SHP77 treated with DMSO at 0.1 percent for 48 hours (cell line): Measurements from ENCODE around the gene CCM2L.

Experiments
- DNase-seq: peaks from one replicate; lab custom pipeline; 2025; lab: John Stamatoyannopoulos, UW

Gene CCM2L

DNA sequence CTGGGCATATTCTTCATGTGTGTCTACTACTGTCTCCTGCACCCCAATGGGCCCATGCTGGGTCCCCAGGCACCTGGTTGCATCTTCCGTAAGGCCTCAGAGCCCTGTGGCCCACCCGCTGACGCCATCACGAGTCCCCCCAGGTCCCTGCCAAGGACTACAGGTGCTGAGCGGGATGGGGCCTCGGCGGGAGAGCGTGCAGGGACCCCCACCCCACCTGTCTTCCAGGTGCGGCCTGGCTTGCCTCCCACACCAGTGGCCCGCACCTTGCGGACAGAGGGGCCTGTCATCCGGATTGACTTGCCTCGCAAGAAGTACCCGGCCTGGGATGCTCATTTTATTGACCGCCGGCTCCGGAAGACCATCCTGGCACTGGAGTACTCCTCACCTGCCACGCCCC, 13.2 kb upstream of the CCM2L start:
- no peak for DNase-seq

DNA sequence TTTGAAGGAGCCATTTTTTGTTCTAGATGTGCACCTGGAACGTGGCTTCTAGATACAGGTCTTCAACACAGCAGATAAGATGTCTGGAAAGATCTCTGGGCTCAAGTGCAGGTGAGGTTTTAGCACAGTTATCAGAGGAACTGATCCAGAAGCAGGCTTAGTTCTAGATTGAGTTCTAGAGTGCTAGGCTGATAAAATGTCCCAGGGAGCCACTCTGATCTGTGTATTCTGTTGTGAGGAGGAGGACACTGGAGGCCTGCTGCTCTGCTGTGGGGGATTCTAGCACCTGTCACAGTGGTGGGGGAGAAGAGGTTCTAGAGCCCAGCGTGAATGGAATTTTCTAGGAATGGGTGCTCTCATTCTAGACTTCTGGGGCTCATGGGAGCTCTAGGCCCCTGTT, 12.0 kb upstream of the CCM2L start:
- DNase-seq: no peak

DNA sequence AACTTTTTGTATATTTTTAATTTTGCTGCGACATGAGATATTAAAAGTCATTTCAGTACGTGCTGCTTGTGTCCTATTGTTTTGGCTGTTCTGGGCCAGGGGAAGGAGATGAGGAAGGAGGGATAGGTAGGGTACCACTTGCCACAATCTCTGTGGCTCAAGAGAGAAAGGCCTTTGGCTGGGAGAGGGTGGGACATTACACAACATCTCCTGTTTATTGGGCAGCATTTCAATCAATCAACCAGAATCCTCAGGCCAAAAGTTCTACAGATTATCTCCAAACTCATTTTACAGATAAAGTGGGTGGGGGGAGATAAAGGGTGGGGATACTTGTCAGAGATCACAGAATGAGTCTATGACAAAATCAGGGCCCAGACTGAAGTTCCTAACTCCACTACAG, 6.9 kb upstream of the CCM2L start:
- no peak for DNase-seq

DNA sequence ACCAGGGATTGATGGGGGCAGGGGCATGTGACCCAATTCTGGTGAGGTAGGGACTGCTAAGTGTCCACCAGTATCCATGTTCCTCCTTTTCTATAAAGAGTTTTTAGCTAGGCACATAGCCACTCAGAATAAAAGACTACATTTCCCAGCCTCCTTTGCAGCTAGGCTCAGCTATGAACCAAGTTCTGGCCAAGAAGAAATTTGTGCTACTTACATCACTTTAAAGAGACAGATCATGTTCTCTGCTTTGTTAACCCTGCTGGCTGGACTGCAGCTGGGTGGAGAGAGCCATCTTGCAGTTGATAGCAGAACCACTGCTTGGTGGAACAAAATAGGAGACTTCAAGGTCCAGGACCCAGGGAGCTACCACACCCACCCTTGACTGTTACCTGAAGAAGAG, 5.3 kb upstream of the CCM2L start:
- DNase-seq: no peak

DNA sequence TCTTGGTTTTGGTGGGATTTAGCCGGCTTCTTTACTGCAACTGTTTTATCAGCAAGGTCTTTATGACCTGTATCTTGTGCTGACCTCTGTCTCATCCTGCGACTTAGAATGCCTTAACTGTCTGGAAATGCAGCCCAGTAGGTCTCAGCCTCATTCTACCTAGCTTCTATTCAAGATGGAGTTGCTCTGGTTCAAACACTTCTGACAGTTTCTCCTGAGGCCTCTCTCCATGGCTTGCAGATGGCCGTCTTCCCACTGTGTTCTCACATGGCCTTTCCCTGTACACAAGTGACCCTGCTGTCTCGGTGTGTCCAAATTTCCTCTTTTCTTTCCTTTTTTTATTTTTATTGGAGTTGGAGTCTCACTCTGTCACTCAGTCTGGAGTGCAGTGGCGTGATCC, 4.2 kb upstream of the CCM2L start:
- no peak for DNase-seq

DNA sequence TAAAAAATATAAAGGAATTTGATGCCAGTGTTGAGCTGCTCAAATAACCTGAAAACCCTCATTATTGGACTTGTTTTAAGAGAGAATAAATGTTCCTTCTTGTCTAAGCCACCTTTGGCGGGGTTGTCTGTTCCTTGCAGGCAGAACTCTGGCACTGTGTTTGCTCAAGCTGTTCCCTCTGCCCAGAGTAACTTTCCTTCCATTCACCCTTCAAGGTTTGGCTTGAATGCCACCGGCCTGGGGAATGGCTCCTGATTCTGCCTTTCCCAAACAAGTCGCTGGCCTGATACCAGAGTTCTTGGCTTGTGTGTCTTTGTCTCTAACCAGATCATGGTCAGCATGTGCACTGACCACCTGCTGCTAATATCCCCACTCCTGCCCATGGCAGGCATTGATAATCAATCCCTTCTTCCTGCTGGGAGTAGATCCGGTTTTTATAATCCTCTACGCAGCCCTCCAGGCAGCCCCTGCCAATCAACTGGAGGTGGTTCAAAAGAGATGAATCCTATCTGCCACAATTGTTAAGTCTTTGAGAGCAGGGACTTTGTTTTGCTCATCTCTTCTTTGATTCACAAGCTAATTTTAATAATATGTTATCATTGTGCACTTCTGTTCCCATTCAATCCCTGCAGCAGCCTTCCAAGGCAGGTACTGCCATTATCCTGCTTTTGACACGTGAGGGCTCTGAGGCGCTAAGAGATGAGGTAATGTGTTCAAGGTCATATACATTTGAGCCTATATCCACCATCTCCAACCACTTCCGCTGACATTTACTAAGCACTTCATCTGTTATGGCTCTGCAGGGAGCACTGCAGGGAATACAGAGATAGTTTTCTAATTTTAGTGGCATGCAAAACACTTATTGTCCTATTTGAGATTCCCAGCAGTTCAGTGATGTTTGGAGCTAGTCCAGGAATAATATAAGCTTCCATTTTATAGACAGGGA, 3.1 kb upstream of the CCM2L start:
- DNase-seq: no peak

DNA sequence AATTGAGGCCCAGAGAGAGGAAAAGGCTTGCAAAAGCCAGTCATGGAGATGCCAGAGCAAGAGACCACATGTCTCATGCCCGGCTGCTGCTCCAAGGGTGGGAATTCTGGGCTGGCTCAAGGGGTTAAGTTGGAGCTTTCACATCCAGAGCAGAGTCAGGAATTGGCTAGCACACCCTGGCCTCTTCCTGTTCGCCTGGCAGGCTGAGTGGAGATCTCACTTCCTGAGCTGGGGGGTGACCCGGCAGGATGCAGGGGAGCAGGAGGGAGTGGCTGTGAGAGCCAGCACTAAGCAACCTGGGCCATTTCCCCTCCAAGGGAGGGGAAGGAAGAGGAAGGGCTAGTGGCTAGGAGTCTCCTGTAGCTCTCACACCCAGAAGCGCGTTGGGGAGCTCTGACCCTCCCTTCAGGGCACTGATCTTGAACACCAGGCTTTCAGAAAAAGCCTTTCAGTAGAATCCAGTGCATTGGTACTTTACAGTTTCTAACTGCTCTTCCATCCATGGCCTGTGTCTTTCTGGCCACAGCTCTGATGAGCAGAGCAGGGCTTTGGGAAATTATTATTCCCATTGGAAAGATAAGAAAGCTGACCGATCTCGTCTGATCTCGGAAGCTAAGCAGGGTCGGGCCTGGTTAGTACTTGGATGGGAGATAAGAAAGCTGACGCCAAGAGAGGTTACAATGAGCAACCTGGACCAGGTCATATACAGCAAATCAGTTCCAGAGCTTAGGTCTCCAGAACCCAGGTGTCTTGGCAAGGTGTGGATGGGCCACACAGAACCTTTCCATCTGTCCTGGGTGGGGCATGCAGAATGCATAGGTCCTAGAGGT, 2.2 kb upstream of the CCM2L start:
- no peak for DNase-seq

DNA sequence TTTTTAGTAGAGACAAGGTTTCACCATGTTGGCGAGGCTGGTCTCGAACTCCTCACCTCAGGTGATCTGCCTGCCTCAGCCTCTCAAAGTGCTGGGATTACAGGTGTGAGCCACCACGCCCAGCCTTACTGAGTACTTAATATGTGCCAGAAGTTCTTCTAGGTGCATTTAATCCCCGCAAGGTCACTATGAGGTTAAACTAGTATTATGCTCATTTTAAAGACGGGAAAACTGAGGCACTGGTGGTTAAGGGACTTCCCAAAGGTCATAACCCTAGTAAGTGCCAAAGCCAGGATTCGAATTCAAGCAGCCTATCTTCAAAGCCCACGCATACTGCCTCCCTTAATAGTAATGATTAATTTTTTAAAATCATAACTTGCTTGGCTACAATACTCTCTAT, 674 bp upstream of the CCM2L start:
- no peak for DNase-seq

DNA sequence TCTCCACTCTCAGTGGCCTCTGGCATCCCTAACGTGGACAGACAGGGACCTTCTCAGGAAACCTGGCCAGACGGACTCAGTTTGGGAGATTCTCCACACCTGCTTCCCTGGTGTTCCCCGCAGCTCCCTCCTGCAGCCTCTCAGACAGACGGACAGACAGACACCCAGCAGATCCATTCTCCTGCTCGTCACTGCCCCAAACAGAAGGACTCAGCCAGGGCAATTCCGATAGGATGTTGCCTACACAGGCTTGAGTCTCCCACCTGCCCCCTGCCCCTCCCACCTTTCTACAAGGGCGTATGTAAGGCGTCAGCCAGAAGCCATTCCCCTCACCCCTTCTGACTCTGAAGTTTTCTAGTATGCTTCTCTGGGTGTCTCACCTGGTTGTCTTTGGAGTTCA, 428 bp downstream of the CCM2L start:
- DNase-seq: no peak

DNA sequence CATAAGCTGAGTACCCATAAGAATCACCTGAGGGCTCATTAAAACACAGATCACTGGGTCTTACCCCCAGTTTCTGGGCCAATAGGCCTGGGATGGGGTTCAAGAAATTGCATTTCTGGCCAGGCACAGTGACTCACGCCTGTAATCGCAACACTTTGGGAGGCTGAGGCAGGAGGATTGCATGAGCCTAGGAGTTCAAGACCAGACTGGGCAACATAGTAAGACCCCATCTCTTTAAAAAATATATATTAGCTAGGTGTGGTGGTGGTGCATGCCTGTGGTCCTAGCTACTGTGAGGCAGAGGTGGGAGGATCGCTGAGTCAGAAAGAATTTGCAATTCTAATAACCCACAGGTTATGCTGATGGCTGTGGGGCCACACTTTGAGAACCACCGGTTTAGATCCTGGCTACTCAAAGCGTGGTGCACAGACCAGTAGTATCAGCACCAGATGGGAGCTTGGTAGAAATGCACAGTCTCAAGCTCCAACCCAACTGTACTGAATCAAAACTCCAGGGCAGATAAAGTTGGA, 2.0 kb downstream of the CCM2L start:
- DNase-seq: no peak

DNA sequence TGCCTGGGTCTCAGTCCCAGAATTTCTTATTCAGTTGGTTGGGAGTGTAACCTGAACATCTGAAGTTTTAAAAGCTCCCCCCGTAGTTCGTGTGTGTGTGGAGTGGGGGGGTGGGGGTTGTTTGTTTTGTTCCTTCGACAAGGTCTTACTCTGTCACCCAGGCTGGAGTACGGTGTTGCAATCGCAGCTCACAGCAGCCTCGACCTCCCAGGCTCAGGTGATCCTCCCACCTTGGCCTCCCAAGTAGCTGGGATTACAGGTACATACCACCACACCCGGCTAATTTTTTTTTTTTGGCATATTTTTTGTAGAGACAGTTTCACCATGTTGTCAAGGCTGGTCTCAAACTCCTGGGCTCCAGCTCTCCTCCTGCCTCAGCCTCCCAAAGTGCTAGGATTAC, 3.1 kb downstream of the CCM2L start:
- no peak for DNase-seq

DNA sequence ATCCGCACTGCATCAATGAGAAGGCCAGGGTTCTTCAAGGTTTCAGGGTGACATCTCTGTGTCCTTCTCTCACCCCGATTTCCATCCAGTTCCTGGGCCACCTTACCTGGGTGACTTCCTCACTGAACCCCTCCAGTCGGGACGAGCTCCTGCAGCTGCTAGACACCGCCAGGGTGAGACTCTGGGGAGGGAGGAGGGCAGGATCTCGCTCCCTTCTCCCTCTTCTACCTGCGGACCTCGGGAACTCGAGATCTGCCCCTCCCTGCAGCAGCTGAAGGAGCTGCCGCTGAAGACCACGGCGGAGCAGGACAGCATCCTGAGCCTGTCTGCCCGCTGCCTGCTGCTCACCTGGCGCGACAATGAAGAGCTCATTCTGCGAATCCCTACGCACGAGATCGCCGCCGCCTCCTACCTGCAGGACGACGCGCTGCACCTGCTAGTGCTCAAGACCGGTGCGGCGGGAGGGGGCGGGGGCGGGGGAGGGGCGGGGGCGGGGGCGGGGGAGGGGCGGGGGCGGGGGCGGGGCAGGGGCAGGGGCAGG, 7.5 kb downstream of the CCM2L start:
- DNase-seq: peak; percentile 60

DNA sequence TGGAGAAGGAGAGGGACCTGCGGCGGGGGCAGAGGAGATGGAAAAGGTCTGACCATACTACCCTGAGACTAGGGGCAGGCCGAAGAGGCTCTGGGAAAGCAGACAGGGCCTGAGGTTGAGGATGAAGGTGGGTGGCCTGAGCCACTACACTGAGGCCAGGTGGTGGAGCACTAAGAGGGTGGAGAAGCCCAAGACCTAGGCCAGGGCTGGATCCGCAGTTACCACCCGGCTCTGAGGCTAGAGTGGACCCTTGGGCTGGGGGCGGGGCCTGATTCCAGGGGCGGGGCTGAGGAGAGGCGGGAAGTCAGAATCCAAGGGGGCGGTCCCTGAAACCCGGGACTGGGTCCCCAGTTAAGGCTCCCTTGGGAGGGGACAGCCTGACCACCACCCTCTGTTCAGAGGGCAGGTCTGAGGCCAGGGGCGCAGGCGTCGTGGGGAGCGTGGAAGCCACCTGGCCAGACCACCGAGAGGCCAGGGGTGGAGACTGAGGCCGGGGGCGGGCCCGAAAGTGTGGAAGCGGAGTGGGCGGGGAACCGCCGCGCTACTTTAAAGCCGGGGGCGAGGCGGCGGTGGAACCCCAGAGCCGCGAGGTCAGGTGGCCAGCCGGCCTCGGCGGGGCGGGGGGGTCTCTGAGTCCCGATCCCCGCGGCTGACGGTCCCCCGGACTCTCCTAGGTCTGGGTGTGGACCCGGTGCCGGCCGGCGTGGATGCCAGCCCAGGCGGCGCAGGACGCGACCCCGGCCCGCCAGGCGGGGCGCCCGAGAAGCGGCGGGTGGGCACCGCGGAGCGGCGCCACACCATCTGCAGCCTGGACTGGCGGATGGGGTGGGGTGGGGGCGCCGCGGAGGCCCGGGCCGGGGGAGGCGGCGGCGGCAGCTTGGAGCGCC, 8.3 kb downstream of the CCM2L start:
- DNase-seq: peak; percentile 60

DNA sequence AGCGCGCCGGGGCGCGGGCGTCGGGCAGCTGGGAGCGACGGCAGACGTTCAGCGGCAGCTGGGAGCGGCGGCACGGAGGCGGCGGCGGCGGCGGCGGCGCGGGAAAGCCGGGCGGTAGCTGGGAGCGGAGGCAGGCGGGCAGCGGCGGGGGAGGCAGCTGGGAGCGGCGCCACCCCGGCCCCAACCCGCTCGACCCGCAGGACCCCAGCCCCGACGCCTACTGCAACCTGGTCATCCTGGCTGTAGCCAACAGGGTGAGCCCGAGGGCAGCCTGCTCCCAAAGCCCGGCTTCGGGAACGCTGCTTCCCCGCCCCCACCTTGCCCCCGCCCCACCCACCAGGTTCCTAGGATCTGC, 8.9 kb downstream of the CCM2L start:
- no peak for DNase-seq

DNA sequence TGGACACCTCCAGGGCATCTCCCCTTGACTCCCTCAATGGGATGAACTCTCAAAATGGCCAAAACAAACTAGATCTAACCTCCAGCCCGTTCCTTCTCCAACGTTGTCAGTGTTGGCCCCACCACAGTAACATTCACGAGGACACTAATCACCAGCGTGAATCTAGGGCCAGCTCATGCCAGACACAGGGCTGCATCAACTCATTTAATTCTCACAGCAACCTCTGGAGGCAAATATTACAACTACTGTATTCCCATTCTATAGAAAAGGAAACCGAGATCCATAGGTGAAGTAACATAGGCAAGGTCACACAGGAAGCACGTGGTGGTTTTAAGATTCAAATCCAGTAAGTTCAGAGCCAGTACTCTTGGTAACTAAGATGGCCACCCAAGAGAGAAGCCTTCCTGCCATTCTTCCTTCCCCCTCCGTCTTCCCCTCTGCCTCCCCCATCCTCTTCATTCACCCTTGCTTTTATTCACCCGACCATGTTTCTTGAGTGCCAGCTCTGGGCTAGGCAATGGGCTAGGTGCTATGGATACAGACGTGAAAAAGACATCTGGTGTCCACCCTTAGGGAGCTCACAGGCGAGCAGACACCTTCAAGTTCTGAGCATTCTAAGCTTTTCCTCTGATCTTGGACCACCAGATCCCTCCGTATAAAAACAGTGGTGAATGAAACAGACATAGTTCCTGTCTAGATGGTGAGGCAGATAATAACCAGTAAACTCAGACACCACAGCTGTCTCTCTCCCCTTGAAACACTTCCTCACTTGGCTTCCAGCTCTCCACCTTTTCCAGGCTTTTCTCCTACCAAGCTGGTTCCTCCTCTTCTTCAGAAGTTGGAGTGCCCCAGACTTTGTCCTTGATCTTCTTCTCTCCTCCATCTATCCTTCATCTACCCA, 9.6 kb downstream of the CCM2L start:
- no peak for DNase-seq

DNA sequence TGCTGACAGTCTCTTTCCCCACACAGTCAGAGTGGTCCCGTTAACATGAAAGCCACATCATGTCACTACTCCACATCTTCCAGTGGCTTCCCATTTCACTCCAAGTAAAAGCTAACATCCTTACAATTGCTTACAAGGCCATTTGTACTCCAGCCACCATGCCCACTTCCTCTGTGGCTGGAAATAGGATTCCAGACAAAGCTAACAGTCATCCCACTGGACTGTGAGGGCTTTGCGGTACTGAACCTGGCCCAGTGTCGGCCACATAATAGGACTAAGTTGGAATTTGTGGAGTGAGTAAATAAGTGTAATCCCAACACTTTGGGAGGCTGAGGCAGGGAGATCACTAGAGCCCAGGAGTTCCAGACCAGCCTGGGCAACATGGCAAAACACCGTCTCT, 10.9 kb downstream of the CCM2L start:
- DNase-seq: no peak

DNA sequence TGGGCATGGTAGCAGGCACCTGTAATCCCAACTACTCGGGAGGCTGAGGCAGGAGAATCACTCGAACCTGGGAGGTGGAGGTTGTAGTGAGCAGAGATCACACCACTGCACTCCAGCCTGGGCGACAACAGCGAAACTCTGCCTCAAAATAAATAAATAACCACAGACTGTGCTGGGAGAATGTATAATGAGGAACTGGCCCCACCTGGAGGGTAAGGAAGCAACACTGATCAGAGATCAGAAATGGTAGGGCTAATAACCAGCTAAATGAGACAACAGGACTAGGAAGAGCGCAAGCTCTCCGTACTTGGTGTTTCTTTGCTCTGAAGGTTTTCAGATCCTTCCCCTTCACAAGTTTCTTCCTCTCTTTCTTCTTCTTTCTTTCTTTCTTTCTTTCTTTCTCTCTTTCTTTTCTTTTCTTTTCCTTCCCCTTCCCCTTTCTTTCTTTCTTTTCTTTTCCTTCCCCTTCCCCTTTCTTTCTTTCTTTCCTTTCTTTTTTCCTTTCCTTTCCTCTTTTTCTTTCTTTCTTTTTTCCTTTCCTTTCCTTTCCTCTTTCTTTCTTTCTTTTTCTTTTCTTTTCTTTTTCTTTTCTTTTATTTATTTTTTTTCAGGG, 14.6 kb downstream of the CCM2L start:
- no peak for DNase-seq

DNA sequence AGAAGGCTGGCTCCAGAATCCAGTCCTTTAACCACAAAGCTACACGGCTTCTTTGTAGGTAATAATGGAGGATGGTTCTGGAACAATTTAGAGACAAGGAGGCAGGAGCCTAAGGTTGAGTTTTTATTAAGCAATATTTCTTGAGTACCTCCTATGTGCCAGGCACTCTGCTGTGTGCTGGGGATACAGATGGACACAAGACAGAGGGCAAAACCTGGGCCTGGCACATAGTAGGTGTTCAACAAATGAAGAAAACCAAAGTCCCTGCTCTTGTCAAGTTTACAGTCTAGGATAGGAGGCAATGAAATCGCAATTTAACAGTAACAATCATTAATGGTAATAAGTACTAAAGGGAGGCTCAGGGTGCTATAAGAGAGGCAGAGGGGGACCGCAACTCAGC, 17.4 kb downstream of the CCM2L start:
- DNase-seq: no peak

DNA sequence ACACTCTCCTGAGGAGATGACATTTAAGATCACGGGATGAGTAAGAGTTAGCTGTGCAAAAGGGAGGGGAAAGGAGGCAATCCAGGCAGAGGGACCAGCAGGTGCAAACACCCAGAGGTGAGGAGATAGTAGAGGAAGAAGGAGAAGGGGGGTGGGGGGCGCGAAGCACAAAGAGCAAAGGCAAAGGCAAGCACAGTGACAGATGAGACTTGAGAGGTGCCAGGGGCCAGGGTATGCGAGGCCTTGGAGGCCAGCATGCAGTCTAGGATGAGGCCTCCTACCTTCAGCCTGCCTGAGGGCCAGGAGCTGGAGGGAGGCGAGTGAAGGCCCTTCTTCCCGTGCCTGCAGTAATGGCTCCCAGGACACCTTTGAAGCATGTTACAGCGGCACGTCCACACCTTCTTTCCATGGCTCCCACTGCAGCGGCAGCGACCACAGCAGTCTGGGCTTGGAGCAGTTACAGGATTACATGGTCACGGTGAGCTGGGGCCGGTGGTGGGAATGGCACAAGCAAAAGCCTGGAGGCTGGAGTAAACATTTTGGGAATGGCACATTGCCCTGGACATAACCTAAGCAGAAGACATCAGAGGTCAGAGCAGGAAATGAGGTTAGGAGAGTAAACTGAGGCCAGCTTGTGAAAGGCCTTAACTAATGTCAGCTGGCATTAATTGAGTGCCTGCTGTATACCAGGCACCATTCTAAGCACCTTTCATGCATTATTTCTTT, 18.6 kb downstream of the CCM2L start:
- no peak for DNase-seq

DNA sequence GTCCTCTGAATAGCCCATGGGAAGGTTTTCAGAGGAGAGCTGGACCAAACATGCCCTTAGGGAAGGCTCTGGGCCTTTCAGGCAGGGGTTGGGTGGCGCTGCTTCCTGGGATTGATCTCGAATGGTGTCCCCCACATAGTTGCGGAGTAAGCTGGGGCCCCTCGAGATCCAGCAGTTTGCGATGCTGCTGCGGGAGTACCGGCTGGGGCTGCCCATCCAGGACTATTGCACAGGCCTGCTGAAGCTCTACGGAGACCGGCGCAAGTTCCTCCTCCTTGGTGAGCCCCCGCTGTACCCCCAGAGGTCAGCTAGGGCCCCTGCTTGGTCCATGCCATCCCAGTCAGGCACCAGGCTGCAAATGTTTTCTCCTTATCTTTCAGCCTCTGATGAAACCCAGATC, 19.3 kb downstream of the CCM2L start:
- no peak for DNase-seq
